ENCODE measurements around the gene RAB21. TPM values are rescaled to one million over a fixed set of nuclear protein-coding genes. Genes with fewer than 3 reads are reported as not detected.

The RAB21 gene
- total and polyA plus RNA-seq, 11 donors, result 25.3 to 236 (median 193) TPM

- ATAC-seq, result no peak
- H3K4me3 ChIP-seq, result no peak overlapping the region
- TF ChIP-seq CTCF (IDR thresholded peaks at IDR 0.05), result no peak
- no peak for TF ChIP-seq POLR2A (IDR thresholded peaks at IDR 0.05)
- intact Hi-C loops (cut with DNase I), result loop anchor here in 4 of 10 donors (10.0 kb wide), 2 partner anchors 124 to 134 kb away; no protein-coding TSS in a partner anchor
- no peak overlapping the region for H3K27ac ChIP-seq
- DNase-seq, result no peak
- no peaks in the 10 kb centered on the region for H3K27me3 ChIP-seq
- no peaks in the 10 kb centered on the region for H3K9me3 ChIP-seq
- peaks cover 5 to 63% (median 43%) of the 10 kb centered on the region in 12 donors for H3K4me1 ChIP-seq
- H3K36me3 ChIP-seq, result peaks cover 0 to 65% (median 52%) of the 10 kb centered on the region in 9 donors
- 51 to 70% (median 54%) methylated on average over 2 of the region's 2 CpGs for WGBS, 4 donors
These were observed 16.4 kb downstream of the RAB21 start for GRCh38 chr12:71771069-71771468.

- Histone ChIP-seq H3K27ac (no peak overlapping the region), H3K36me3 (peaks cover 0 to 80% (median 67%) of the 10 kb centered on the region in 9 donors), H3K27me3 (no peaks in the 10 kb centered on the region), H3K4me3 (no peak overlapping the region), H3K9me3 (no peaks in the 10 kb centered on the region), H3K4me1 (peaks cover 2 to 50% (median 28%) of the 10 kb centered on the region in 12 donors)
- no peak for DNase-seq
- TF ChIP-seq CTCF (IDR thresholded peaks at IDR 0.05) (no peak), POLR2A (IDR thresholded peaks at IDR 0.05) (no peak)
- intact Hi-C loops (cut with DNase I), result loop anchor here in 4 of 10 donors (10.0 kb wide), 2 partner anchors 122 to 132 kb away; no protein-coding TSS in a partner anchor
- ATAC-seq, result no peak
These were observed 18.1 kb downstream of the RAB21 start for GRCh38 chr12:71772735-71773134.

GRCh38 chr12:71780237-71780822 lies 25.7 kb downstream of the RAB21 start:
- TF ChIP-seq POLR2A (IDR thresholded peaks at IDR 0.05) (no peak), CTCF (IDR thresholded peaks at IDR 0.05) (peak; percentile 51 to 80 (median 68))
- Histone ChIP-seq H3K27me3 (no peaks in the 10 kb centered on the region), H3K4me3 (no peak overlapping the region), H3K9me3 (no peaks in the 10 kb centered on the region), H3K36me3 (peaks cover 0 to 86% (median 77%) of the 10 kb centered on the region in 9 donors), H3K27ac (no peak overlapping the region), H3K4me1 (peaks cover 0 to 21% (median 9%) of the 10 kb centered on the region in 12 donors)
- intact Hi-C loops (cut with DNase I), result loop anchor here in 6 of 10 donors (2.0 to 10.0 kb wide), 5 partner anchors 57 to 124 kb away; partner anchors contain the start of gene TBC1D15 (in 1 of the 6)
- peak in 4 of 5 donors; percentile 26 to 29 (median 27) for DNase-seq
- 8 to 11% (median 10%) methylated on average over 3 of the region's 3 CpGs for WGBS, 4 donors
- peak in 2 of 4 donors; percentile 54 to 62 for ATAC-seq

GRCh38 chr12:71782017-71782416 lies 27.4 kb downstream of the RAB21 start:
- Histone ChIP-seq H3K4me3 (no peak overlapping the region), H3K27ac (peak overlapping the region in 1 of 12 donors; percentile 21), H3K9me3 (no peaks in the 10 kb centered on the region), H3K27me3 (no peaks in the 10 kb centered on the region), H3K36me3 (peaks cover 0 to 86% (median 79%) of the 10 kb centered on the region in 9 donors), H3K4me1 (peaks cover 0 to 30% (median 9%) of the 10 kb centered on the region in 12 donors)
- no peak for TF ChIP-seq POLR2A (IDR thresholded peaks at IDR 0.05)
- TF ChIP-seq CTCF (IDR thresholded peaks at IDR 0.05), result no peak
- 70 to 73% (median 72%) methylated on average over 4 of the region's 4 CpGs for WGBS, 4 donors
- intact Hi-C loops (cut with DNase I), result loop anchor here in 5 of 10 donors (5.0 to 10.0 kb wide), 4 partner anchors 55 to 123 kb away; partner anchors contain the start of gene TBC1D15 (in 1 of the 5)
- no peak for DNase-seq
- no peak for ATAC-seq
